Mesodermal cell (in vitro differentiated cells): Measurements from ENCODE around the gene RPUSD3.
"Not testable (repeated sequence)": the region's sequence is repeated elsewhere in the genome, so short reads cannot be mapped to it uniquely, and the experiment has no call there.

Source experiments
- H3K27ac ChIP-seq: 2 replicates; pipeline ENCODE4 v1.7.0; 2013; ENCODE audit warnings: mild to moderate bottlenecking, low read depth, low read length, moderate library complexity; ENCODE audit not compliant: severe bottlenecking
- H3K36me3 ChIP-seq: 2 replicates; pipeline ENCODE4 v1.7.1; 2013; ENCODE audit warnings: mild to moderate bottlenecking, low read length, moderate library complexity; ENCODE audit not compliant: control insufficient read depth, insufficient read depth
- H3K4me1 ChIP-seq: one replicate; pipeline ENCODE4 v1.7.1; 2013; ENCODE audit warnings: mild to moderate bottlenecking, low read length; ENCODE audit not compliant: insufficient read depth, control insufficient read depth, poor library complexity, severe bottlenecking
- H3K4me3 ChIP-seq: 2 replicates; pipeline ENCODE4 v1.7.0; 2013; ENCODE audit warnings: low read length, control low read depth, mild to moderate bottlenecking; ENCODE audit not compliant: insufficient read depth, poor library complexity, severe bottlenecking; ENCODE audit errors: extremely low read depth
- H3K9me3 ChIP-seq: 2 replicates; pipeline ENCODE4 v1.7.1; 2013; ENCODE audit warnings: mild to moderate bottlenecking, low read length, moderate library complexity; ENCODE audit not compliant: control insufficient read depth
- WGBS, 2 experiments: methylation state at CpG; one replicate each; pipeline ENCODE4 v1.1.5; 2013; ENCODE audit warnings: missing lambda C conversion rate in 2 of 2; ENCODE audit not compliant: insufficient coverage in 2 of 2; 5-methylcytosine and 5-hydroxymethylcytosine counted together

Gene RPUSD3

GRCh38 chr3:9881441-9881840 lies 37.6 kb upstream of the RPUSD3 start:
- no peak overlapping the region for H3K27ac ChIP-seq
- 60 to 100% methylated on average over 1 of the region's 1 CpG for WGBS, 2 experiments
- H3K4me3 ChIP-seq = no peak overlapping the region
- no peaks in the 10 kb centered on the region for H3K36me3 ChIP-seq
- no peaks in the 10 kb centered on the region for H3K9me3 ChIP-seq
- H3K4me1 ChIP-seq = peaks cover 2% of the 10 kb centered on the region

- Histone ChIP-seq H3K27ac (no peak within 1 kb of the TSS), H3K36me3 (no peaks in the 10 kb centered on the region), H3K4me3 (no peak within 1 kb of the TSS), H3K9me3 (no peaks in the 10 kb centered on the region), H3K4me1 (peaks cover 2% of the 10 kb centered on the region)
- WGBS, 2 experiments = 89 to 97% methylated on average over 5 to 6 of the region's 7 CpGs
Observed at GRCh38 chr3:9879830-9880549, 36.2 kb upstream of the RPUSD3 start, which contains the start of gene CIDEC. TSS of gene CIDEC (minus strand) at chr3:9880253. CDS start at chr3:9878486, 1,767 bp downstream.

DNA sequence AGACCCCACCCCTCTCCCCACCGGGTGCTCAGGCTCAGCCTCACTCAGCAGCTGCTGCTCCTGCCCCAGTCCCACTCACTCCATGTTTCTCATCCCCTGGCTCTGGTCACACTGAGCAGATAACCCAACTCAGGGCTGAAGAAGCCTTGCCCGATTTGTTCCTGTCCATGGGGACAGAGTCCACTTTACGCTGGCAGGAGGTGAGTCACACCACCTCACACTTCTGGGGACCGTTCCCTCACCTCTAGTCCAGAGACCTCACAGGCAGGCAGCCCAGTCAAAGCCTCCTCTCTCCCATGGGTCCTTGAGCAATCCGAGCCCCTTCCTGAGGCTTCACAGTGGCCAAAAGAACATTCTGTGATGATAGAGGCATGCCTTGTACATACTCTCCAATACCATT lies 34.9 kb upstream of the RPUSD3 start:
- H3K4me3 ChIP-seq = no peak overlapping the region
- 77 to 86% methylated on average over 3 to 4 of the region's 5 CpGs for WGBS, 2 experiments
- no peaks in the 10 kb centered on the region for H3K9me3 ChIP-seq
- H3K27ac ChIP-seq = no peak overlapping the region
- H3K36me3 ChIP-seq = no peaks in the 10 kb centered on the region
- H3K4me1 ChIP-seq = peaks cover 2% of the 10 kb centered on the region

DNA sequence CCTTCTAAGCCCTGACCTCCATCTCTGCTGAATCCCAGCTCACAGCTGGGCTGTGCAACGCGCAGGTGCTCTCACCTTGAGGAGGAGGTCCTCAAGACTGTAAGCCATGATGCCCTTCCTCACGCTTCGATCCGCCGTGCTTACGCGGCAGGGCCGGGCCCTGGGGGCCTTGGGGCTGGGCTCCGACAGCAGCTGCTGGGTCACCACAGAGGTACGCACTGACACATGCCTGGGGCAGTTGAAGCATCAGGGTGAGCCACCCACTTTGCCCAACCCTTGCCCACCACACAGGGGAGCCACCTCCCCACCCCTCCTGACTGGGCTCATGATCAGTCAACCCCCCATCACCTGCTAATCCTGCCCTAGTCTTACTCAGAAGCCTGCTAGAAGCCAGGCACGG lies 33.2 kb upstream of the RPUSD3 start:
- 85 to 88% methylated on average over 12 of the region's 12 CpGs for WGBS, 2 experiments
- H3K4me1 ChIP-seq = no peaks in the 10 kb centered on the region
- H3K4me3 ChIP-seq = no peak overlapping the region
- H3K36me3 ChIP-seq = no peaks in the 10 kb centered on the region
- no peaks in the 10 kb centered on the region for H3K9me3 ChIP-seq
- no peak overlapping the region for H3K27ac ChIP-seq

GRCh38 chr3:9876255-9876654 lies 32.4 kb upstream of the RPUSD3 start:
- not testable (repeated sequence) for H3K4me3 ChIP-seq, H3K4me1 ChIP-seq

DNA sequence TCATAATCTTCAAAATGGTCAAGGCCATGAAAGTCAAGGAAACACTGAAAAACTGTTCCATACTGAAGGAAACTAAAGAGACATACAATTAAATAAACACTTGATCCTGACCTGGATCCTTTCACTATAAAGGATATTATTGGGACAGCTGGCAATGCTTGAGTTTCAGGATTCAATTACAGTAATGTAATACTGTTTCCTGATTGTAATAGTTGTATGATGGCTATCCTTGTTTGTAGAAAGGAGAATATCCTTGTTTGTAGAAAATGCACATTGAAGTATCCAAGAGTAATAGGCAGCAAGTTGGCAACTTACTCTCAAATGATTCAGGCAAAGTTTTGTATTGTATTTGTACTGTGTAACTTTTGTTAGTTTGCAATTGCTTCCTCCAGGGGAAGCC lies 31.6 kb upstream of the RPUSD3 start:
- Histone ChIP-seq H3K4me1 (peaks cover 3% of the 10 kb centered on the region), H3K27ac (no peak overlapping the region), H3K36me3 (no peaks in the 10 kb centered on the region), H3K9me3 (no peaks in the 10 kb centered on the region), H3K4me3 (no peak overlapping the region)

More at GRCh38 chr3:9876255-9876654, 32.4 kb upstream of the RPUSD3 start:
- not testable (repeated sequence) for H3K9me3 ChIP-seq, H3K36me3 ChIP-seq, H3K27ac ChIP-seq
- 89 to 100% methylated on average over 1 to 3 of the region's 4 CpGs for WGBS, 2 experiments

GRCh38 chr3:9872067-9872466 lies 28.3 kb upstream of the RPUSD3 start:
- 89 to 95% methylated on average over 3 to 4 of the region's 5 CpGs for WGBS, 2 experiments
- not testable (repeated sequence) for H3K9me3 ChIP-seq, H3K4me1 ChIP-seq, H3K4me3 ChIP-seq, H3K27ac ChIP-seq, H3K36me3 ChIP-seq

GRCh38 chr3:9870978-9871377 lies 27.2 kb upstream of the RPUSD3 start:
- peaks cover 3% of the 10 kb centered on the region for H3K4me1 ChIP-seq
- no peaks in the 10 kb centered on the region for H3K36me3 ChIP-seq
- WGBS, 2 experiments = no CpG with 5 or more reads among the region's 1 CpG

DNA sequence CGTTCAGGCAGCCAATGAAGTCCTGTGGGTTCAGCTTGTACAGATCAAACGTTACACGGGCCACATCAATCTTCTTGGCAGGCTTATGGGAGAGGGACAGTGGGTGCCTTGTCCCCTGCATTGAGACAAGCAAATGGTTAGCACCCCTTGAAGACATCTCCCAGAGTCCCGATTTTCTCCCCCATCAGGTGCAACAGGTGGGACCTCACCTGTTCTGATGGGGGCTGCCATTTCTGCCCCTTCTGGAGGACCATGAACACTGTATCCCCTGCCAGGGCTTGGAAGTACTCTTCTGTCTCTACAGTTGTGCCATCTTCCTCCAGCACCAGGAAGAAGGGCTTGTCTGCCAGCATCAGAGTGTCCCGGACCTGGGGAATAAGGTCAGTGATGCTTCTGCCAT lies 26.1 kb upstream of the RPUSD3 start:
- H3K4me1 ChIP-seq = peaks cover 3% of the 10 kb centered on the region

More at GRCh38 chr3:9870978-9871377, 27.2 kb upstream of the RPUSD3 start:
- H3K4me3 ChIP-seq = no peak overlapping the region
- no peaks in the 10 kb centered on the region for H3K9me3 ChIP-seq
- no peak overlapping the region for H3K27ac ChIP-seq

GRCh38 chr3:9867106-9867505 lies 23.3 kb upstream of the RPUSD3 start:
- Histone ChIP-seq H3K27ac (no peak overlapping the region), H3K9me3 (no peaks in the 10 kb centered on the region), H3K4me1 (peaks cover 3% of the 10 kb centered on the region), H3K4me3 (no peak overlapping the region), H3K36me3 (no peaks in the 10 kb centered on the region)
- 96 to 98% methylated on average over 8 to 12 of the region's 12 CpGs for WGBS, 2 experiments

More for the DNA sequence above, 26.1 kb upstream of the RPUSD3 start:
- Histone ChIP-seq H3K9me3 (no peaks in the 10 kb centered on the region), H3K4me3 (no peak overlapping the region), H3K36me3 (no peaks in the 10 kb centered on the region), H3K27ac (no peak overlapping the region)
- WGBS, 2 experiments = 81 to 100% methylated on average over 4 of the region's 5 CpGs

DNA sequence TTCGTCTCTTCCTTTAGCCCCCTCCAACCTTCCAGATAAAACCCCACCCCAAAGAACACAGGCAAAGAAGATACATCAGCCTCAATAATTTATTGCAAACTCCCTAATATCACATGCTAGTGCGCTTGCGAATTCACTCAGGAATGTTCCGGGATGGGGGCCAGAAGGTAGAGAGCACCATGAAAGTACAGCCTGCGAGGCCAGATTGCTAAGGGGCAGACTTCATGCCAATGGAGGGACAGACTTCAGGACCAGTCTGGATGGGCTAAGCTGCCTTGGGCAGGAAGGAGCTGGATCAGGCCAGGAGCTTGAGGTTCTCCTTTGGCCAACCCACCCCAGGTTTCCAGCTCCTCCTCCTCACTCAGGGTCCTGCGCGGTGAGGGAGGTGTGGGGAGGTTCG lies 22.8 kb upstream of the RPUSD3 start:
- WGBS, 2 experiments = 96 to 97% methylated on average over 5 to 6 of the region's 8 CpGs
- peaks cover under 1% of the 10 kb centered on the region for H3K4me1 ChIP-seq
- H3K4me3 ChIP-seq = no peak overlapping the region
- H3K27ac ChIP-seq = no peak overlapping the region
- H3K36me3 ChIP-seq = no peaks in the 10 kb centered on the region
- no peaks in the 10 kb centered on the region for H3K9me3 ChIP-seq
